ENCODE measurements around the gene UPF2. TPM values are rescaled to one million over a fixed set of nuclear protein-coding genes. Genes with fewer than 3 reads are reported as not detected.

UPF2 gene
- total and polyA plus RNA-seq, 2 of the 13 experiments (the other 11 are each of a cell fraction or from before 2014, with no cell fraction given): 6.2 to 14.5 TPM

- no peak for TF ChIP-seq SNAPC5 (CRISPR knock-in tag; IDR thresholded peaks at IDR 0.05; ENCODE audit: borderline replicate concordance)
- TF ChIP-seq IRF1 (CRISPR knock-in tag; IDR thresholded peaks at IDR 0.05; ENCODE audit: low read depth): no peak
- TF ChIP-seq ZNF615 (CRISPR knock-in tag; IDR thresholded peaks at IDR 0.05; ENCODE audit: borderline replicate concordance): no peak
- TF ChIP-seq REL (CRISPR knock-in tag; conservative IDR thresholded peaks at IDR 0.05): no peak
- TF ChIP-seq ARHGAP35 (CRISPR knock-in tag; IDR thresholded peaks at IDR 0.05; ENCODE audit: borderline replicate concordance): no peak
- TF ChIP-seq ZNF251 (CRISPR knock-in tag; IDR thresholded peaks at IDR 0.05): no peak
- no peak for TF ChIP-seq ZHX1 (CRISPR knock-in tag; IDR thresholded peaks at IDR 0.05; ENCODE audit: low read depth)
- TF ChIP-seq MBD4 (IDR thresholded peaks at IDR 0.05; ENCODE audit: borderline replicate concordance, low read length): no peak
- no peak for TF ChIP-seq ZXDC (CRISPR knock-in tag; IDR thresholded peaks at IDR 0.05)
- TF ChIP-seq FOSL2 (CRISPR knock-in tag; IDR thresholded peaks at IDR 0.05): no peak
- 0 out of 2 replicates have a peak, but pooled peaks have one; percentile 23 for TF ChIP-seq SNAI1 (CRISPR knock-in tag; IDR thresholded peaks at IDR 0.05; ENCODE audit: borderline replicate concordance)
- no peak for TF ChIP-seq CEBPZ (IDR thresholded peaks at IDR 0.05; ENCODE audit: low read length)
- no peak for TF ChIP-seq ZNF143 (CRISPR knock-in tag; IDR thresholded peaks at IDR 0.05)
- no peak for TF ChIP-seq KDM2A (CRISPR knock-in tag; IDR thresholded peaks at IDR 0.05; ENCODE audit: borderline replicate concordance, low read depth)
- no peak for TF ChIP-seq ZNF24 (IDR thresholded peaks at IDR 0.05)
- no peak for TF ChIP-seq MEF2D (CRISPR knock-in tag; IDR thresholded peaks at IDR 0.05)
These were observed 206 bp downstream of the UPF2 start (continued) for GRCh38 chr10:12042409-12042796.
